NCI-H69 (cell line): ENCODE data around the gene TSPAN4.

ENCODE experiments used
- DNase-seq: peaks from one replicate; lab custom pipeline; 2025; lab: John Stamatoyannopoulos, UW

TSPAN4 gene

DNA sequence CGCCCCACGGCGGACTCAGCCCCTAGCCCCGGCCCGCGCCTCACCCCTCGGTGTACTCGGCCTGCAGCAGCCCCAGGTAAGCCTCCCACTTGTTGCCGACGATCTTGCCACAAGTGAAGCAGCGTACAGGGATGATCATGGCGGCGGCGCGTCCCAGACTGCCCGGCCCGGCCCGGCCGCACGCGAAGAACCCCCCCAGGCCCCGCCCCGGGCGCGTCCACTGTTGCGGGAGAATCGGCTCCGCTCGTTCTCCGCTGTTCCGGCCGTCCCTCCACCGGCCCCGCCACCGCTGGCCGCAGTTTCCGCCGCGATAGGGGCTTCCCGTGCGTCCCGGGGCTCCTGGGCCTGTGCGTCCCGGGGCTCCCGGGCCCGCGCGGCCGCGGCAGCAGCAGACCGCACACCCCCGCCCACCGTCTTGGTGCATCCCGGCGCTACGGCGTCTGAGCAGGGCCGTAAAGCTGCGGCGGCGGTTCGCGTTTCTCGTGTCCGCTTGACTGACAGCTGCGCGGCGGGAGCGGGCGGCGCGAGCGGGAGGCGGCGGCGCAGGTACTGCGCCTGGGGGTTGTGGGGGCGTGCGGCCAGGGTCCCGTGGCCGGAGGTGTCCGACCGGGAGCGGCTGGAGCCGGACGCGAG, at the start of gene TSPAN4, which contains the start of gene POLR2L:
Gene TSPAN4 (plus strand): TSS at position 483 of the 633 bp plus-strand sequence. CDS start 7,453 bp downstream, outside the sequence.
Gene POLR2L (minus strand): TSS at position 160 of the 633 bp plus-strand sequence. CDS start 21 bp downstream, at position 139.
- DNase-seq = peak; percentile 96

DNA sequence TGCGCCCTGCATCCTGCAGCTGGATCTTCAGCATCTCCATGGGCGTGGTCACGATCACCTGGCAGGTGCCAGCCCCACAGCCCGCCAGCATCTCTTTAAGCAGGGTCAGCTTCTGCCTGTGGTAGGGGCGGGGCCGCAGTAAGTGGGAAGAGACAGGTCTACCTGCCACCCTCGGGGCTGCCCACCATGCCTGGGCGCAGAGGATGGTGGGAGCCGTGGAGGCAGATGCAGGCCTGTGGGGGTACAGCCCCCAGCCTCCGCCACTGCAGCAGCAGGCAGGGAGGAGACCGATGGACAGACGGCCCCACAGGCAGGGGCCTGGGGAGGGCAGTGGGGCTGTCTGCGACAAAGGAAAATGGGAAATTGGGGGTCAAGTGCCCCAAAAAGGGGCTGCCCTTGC, 49.8 kb upstream of the TSPAN4 start:
- DNase-seq = no peak

DNA sequence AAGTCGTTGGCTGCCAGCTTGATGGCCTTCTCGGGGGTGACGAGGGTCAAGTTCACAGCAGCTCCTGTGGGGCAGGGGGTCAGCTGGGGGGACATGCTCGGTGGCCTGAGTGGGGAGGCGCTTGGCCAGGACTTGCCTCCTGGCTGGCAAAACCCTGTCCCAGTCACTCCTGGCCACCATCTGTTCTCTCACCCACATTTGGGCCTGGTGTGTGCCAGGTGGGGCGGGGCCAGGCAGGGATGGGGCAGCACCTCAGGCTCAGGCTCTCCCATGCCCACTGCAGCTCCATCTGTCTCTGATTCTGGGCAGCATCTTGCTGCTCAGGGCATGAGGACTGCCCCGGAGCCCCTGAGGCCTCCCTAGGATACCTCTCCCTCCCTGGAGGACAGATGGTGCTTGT, 49.1 kb upstream of the TSPAN4 start:
- peak; percentile 56 for DNase-seq

GRCh38 chr11:794013-794765, 48.5 kb upstream of the TSPAN4 start:
- no peak for DNase-seq

DNA sequence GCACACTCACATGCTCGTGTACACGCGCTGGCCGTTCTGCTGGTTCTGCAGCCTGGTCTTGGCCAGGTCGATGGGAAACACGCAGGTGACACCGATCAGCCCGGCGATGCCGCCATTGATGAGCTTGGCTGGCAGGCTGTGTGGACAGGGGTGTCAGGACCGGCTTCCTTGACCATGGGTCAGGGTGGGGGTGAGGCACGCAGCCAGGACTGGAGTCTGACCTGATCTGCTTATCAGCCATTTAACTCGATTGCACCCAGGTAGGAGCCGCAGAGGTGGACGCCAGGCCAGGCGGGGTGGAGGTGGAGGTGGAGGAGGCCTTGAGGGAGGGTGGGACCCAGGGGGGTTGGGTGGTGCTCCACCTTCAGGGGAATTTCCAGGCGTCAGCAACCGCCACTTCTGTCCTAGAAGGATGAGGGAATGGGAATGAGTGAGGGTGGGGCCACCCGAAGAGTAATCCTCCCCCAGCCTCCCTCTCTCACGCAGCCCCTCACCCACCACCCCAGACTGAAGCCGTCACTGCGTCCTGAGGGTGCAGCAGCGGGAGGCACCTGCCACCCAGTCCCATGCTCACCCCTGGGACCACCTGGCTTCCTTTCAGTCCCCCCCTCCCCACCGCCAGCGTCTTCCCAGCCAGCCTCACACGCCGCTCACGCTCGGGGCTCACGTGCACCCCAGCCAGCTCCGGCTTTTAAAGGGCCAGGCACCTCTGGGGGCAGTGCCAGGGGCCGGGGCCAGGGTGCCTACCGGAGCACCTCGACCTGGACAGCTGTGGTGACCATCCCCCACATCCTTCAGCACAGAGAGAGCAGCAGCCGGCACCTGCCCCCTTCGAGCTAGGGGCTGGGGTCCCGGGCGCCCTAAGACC, 47.7 kb upstream of the TSPAN4 start:
- DNase-seq = peak; percentile 38

DNA sequence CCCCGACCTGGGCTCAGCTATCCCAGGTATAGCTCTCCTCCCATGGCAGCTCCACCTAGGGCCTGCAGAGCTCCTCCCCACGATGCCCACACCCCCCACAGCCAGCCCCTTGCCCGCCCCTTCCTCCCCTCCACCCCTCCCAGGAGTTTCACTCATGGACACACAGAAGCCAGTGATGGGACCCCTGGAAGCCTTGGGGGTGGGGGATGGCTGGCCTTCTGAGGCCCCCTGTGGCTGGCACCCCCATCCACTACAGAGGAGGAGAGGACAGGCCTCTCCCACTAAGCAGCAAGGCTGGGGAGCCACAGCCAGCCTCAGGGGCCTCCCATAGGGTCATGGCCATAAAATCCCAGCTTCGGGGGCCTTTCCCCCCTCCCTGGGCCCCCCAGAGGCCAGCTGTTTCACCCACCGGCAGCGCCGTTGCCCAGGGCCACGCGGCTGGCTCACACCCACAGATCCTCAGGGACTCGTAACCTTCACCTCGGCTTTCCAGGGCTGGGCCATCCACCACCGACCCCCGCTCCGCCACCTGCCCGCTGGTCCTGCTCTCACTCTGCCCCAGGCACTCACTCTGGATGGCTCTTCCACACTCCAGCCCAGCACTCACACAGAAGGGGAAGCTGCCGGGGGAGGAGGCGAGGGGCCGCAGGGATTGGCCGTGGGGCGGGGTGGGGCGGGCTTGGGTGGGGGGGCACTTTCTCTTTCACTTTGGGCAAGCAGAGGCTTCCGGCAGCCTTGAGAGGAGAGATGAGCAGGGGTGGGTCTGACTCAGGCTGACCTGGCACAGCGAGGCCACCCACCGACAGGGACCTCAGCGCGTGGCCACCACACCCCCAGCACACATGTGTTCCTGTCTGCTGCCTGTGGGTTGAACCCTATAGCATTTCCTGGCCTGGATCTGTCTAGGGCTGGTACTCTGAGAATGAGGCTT, 46.8 kb upstream of the TSPAN4 start:
- DNase-seq = peak; percentile 89

- peak; percentile 58 for DNase-seq
Measured at GRCh38 chr11:796565-797295, 45.9 kb upstream of the TSPAN4 start.

DNA sequence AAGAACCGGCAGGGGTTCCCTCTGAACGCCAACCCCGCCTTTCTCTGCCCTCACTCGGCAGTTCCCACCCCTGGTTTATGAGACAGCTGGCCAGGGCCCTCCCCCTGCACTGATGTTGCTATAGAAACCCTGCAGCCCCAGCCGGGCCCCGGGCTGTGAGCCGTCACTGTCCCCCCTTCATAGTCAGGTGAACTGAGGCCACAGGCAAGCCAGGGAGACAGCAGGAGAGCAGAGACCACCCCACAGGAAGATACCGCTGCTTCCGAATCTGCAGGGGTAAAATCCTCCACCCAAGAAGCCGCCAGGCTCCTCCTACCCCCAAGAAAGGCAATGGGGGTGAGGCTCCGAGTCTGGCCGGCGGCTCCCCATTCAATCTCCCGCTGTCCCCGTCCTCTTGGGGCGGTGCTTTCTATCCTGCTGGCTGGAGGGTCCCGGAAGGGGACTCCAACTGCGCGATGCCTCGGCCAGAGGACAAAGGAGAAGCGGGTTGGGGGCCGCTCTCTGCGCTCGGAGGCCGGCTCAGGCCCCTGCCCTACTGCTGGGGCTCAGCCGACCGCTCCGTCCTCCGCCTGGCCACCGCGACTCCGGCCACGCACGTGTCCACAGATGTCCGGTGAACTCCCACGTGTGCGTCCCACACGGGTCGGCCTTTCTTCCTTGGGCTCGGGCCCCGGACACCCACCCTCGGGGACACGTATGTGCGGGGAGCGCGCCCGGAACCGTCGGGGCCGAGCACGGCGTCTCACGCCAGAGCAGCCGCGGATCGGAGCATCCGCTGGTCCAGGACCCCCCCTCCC, 45.2 kb upstream of the TSPAN4 start:
- DNase-seq = peak; percentile 96

DNA sequence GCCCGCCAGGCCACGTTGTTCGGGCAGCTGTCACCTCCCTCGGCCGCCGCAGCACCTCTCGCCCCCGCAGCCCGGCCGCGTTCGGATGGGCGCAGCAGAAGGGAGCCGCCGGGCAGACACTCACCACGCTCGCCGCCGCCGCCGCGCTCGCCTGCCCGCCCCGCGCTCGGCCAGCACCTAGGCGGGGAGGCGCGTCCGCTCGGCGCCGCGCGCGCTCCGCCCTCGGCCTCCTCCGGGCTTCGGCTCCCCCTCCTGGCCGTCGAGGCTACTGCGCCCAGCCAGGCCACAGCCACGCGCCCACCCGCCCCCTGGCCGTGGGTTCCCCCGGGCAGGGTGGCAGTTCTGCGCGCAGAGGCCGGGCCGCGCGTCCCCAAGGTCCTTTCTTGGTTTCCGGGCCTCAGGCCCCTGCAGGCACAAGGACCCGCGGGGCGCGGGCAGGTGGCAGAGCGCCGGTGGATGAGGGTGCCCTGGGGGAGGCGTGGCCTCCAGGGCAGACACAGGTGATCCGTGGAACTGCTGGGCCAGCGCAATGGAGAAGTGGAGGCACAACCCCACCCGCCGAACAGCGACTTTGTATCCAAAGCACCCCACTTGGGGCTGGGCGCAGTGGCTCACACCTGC, 44.4 kb upstream of the TSPAN4 start, which contains the start of gene SLC25A22:
Gene SLC25A22 (minus strand): TSS at position 189 of the 621 bp plus-strand sequence. CDS start 3,275 bp downstream, outside the sequence.
- peak; percentile 91 for DNase-seq

DNA sequence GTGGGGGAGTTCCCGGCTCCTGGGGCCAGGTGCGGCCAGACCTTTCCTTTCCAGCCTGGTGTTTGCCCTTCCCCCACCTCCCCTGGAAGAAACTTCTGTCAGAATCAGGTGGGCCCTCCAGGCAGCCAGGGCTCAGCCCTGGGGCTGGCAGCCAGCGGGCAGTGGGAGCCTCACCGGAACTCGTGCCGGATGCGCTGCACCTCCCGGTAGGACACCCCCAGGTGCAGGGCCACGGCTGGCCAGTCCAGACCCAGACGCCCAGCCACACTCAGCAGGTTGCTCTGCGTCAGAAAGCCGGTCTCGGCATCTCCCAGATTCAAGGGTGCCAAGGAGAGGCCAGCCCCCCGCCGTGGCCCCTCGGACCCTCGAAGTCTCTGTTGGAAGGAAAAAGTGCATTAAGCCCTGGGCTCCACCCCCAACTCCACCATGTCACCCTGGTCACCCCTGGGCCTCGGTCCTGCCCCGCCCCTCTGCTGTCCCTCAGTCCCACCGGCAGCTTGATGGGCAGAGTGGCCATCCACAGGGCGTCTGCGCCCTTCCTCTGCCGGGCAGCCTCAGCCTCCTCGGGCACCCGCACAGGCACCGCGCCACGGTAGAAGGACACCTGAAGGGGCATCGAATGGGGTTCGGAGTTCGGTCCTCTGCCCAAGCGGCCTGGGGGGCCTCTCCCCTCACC, 42.9 kb upstream of the TSPAN4 start:
- DNase-seq = no peak

DNA sequence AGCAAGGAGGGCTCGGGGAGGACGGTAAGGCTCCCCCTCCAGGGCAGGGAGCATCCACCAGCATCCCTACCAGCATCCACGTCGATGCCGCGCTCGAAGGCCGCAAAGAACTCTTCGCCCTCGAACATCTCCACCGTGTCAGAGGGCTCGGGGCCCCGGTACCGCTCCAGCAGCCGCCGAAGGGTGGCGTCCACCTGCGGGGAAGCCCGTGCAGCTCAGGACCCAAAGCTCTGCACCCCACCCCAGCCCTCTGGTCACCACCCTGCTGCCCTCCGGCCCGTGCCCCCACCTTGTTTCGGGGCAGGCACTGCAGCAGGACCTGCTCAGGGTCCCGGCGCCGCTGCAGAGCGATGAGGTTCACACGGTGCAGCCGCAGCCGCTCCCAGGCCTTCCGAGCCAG, 42.2 kb upstream of the TSPAN4 start:
- no peak for DNase-seq

DNA sequence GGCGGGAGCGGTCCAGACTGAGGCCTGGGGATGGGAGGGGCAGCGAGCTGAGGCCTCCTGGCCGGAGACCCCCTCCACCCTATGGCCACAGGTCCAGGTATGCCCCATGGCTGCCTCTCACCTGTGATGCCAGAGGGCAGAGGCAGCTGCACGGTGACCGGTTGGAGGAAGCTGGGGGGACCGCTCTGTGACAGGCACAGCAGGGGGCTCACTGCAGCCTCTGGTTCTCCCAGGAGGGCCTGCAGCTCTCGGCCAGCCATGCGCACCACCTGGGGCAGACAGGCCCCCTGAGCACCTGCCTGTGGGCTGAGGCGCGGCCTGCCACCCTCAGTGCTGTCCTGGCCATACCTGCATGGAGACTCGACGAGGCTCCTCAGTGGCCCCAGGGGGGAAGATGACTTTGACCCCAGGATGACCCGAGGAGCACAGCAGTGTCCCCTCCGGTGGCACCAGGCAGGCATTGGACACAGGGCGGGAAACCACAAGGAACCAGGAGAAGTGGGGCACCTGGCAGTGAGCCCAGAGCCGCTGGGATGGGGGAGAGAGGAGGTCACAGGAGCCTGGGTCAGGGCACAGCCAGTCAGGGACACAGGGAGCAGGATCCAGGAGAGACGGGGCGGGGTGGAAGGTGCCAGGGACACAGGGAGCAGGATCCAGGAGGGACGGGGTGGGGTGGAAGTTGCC, 41.4 kb upstream of the TSPAN4 start:
- DNase-seq = no peak

GRCh38 chr11:802018-802617, 40.5 kb upstream of the TSPAN4 start:
- no peak for DNase-seq

DNA sequence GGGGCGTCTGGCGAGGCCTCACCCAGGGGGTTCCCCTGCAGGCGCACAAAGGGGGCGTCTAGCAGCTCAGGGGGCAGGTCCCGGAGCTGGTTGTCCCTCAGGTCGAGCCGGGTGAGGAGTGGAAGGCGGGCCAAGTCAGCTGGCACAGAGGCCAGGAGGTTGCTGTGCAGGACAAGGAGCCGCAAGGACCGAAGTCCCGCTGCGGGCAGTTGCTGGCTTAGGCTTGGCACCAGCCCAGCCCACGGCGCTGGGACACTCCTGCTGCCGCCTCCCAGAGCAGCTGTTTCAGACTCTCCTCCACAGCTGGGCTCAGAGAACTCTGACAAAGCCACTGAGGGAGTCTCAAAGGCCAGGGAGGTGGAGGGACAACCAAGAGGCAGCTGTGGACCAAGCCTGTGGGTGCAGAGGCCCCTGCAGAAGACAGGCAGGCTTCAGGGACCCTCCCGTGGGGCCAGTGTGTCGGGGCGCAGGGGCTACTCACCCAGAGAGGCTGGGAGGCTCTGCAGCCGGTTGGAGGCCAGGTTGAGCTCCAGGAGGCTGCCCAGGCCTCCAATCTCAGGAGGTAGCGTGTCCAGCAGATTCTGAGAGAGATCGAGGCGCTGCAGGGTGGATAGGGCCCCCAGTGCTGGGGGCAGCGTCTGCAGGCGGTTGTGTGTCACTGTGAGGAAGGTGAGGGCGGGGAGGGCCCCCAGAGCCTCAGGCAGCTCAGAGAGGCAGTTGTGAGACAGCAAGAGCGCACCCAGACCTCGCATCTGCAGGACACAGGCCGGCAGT, 39.8 kb upstream of the TSPAN4 start:
- no peak for DNase-seq

DNA sequence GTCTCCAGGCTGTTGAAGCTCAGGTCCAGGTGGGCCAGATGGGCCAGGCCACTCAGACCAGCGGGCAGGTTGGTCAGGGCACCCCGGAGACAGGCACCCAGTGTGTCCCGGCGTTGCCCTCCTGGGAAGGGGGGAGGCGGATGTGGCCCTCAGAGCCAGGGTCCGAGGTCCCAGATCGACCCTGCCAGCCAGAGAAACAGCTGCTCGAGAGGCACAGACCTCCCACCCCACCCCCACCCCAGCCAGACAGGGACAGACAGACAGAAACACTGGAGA, 39.2 kb upstream of the TSPAN4 start:
- DNase-seq = no peak

- DNase-seq = peak; percentile 74
Measured at GRCh38 chr11:803770-804598, 38.7 kb upstream of the TSPAN4 start.
